Measurements from ENCODE around the gene DTNA.

- TF ChIP-seq HDGF (IDR thresholded peaks at IDR 0.05; ENCODE audit: borderline replicate concordance) (no peak), SP1 (IDR thresholded peaks at IDR 0.05) (no peak), FOXA1 (IDR thresholded peaks at IDR 0.05) (no peak), FOXM1 (IDR thresholded peaks at IDR 0.05; ENCODE audit: borderline replicate concordance) (no peak), SUZ12 (IDR thresholded peaks at IDR 0.05) (no peak), TARDBP (IDR thresholded peaks at IDR 0.05) (no peak)
Observed at GRCh38 chr18:34834897-34835296, 124.8 kb downstream of the DTNA start.

Data from HEK293T (cell line).